B cell (primary cell): ENCODE measurements around the gene CNTN3.

ENCODE experiments used
- CTCF ChIP-seq: fragments of 200-600 bp; IDR thresholded peaks from one replicate; pipeline ENCODE4 v1.8.0; 2022; ENCODE audit warnings: antibody characterized with exemption, mild to moderate bottlenecking
- EZH2 ChIP-seq: IDR thresholded peaks from 2 replicates; pipeline ENCODE4 v1.6.1; 2012; ENCODE audit warnings: borderline replicate concordance, low read depth, mild to moderate bottlenecking, moderate library complexity, low read length; ENCODE audit not compliant: insufficient read depth, poor library complexity, severe bottlenecking

- TF ChIP-seq EZH2 (no peak), CTCF (no peak)
Measured at GRCh38 chr3:74640211-74640610, 25.8 kb upstream of the CNTN3 start.
